ENCODE results near the gene TLL2. TPM values are rescaled to one million over a fixed set of nuclear protein-coding genes. Genes with fewer than 3 reads are reported as not detected.

The TLL2 gene
- total RNA-seq, 1 donor from 2014 or later, result 0.25 TPM

DNA sequence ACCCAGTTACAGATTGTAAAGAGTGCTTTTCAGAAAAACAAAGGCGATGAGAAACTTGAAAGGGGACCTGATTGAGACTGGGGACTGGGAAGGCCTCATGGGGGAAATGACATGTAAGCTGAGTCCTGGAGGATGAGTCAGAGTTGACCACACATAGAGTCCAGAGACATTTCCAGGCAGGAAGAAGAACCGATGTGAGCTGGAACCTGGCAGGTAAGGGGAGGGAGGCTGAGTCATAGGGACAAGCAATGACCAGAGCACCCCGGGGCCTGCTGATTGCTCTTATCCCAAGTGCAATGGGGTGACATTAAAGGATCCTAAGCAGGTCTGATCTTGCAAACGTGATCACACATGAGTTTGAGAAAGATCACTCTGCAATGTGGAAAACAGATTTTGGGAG is 11.7 kb downstream of the TLL2 start:
- Histone ChIP-seq H3K4me1 (no peaks in the 10 kb centered on the region), H3K36me3 (no peaks in the 10 kb centered on the region), H3K27me3 (no peaks in the 10 kb centered on the region), H3K27ac (no peak overlapping the region), H3K9me3 (no peaks in the 10 kb centered on the region), H3K4me3 (no peak overlapping the region)
- intact Hi-C loops (cut with DNase I), result no loop called here
- no peak for DNase-seq (ENCODE audit: extremely low spot score in 2 of 2)
- TF ChIP-seq CTCF (IDR thresholded peaks at IDR 0.05), result no peak
- TF ChIP-seq POLR2AphosphoS5 (IDR thresholded peaks at IDR 0.05; ENCODE audit: insufficient read depth in 1 of 2, low read depth in 1 of 2), result no peak
- no peak for TF ChIP-seq POLR2A (IDR thresholded peaks at IDR 0.05)

DNA sequence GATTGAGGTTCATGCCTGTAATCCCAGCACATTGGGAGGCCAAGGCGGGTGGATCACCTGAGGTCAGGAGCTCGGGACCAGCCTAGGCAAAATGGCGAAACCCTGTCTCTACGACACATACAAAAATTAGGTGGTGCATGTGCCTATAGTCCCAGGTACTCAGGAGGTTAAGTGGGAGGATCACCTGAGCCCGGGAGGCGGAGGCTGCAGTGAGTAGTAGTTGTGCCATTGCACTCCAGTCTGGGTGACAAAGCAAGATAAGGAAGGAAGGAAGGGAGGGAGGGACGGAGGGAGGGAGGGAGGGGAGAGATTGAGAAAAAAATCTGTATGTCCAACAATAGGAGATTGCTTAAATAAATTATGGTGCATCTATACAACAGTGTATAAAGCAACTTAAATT is 13.2 kb downstream of the TLL2 start:
- no peaks in the 10 kb centered on the region for H3K27me3 ChIP-seq
- no peak for DNase-seq (ENCODE audit: extremely low spot score in 2 of 2)
- no peaks in the 10 kb centered on the region for H3K36me3 ChIP-seq
- H3K4me3 ChIP-seq, result no peak overlapping the region
- no peaks in the 10 kb centered on the region for H3K4me1 ChIP-seq
- intact Hi-C loops (cut with DNase I), result no loop called here
- no peak overlapping the region for H3K27ac ChIP-seq
- no peaks in the 10 kb centered on the region for H3K9me3 ChIP-seq
- TF ChIP-seq CTCF (IDR thresholded peaks at IDR 0.05), result no peak
- no peak for TF ChIP-seq POLR2A (IDR thresholded peaks at IDR 0.05)
- no peak for TF ChIP-seq POLR2AphosphoS5 (IDR thresholded peaks at IDR 0.05; ENCODE audit: insufficient read depth in 1 of 2, low read depth in 1 of 2)

DNA sequence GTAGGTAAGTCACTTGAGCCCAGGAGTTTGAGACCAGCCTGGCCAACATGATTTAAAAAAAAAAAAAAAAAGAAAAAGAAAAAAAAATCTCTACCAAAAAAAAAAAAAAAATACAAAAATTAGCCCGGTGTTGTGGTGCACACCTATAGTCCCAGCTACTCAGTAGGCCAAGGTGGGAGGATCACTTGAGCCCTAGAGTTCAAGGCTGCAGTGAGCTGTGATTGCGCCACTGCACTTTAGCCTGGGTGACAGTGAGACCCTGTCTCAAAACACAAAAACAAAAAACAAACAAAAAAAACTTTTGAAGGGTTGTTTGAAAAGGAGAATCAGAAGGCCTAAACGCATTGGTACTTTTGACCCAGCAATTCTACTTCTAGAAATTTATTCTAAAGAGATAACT is 13.7 kb downstream of the TLL2 start:
- intact Hi-C loops (cut with DNase I), result no loop called here
- no peak overlapping the region for H3K27ac ChIP-seq
- DNase-seq (ENCODE audit: extremely low spot score in 2 of 2), result no peak

DNA sequence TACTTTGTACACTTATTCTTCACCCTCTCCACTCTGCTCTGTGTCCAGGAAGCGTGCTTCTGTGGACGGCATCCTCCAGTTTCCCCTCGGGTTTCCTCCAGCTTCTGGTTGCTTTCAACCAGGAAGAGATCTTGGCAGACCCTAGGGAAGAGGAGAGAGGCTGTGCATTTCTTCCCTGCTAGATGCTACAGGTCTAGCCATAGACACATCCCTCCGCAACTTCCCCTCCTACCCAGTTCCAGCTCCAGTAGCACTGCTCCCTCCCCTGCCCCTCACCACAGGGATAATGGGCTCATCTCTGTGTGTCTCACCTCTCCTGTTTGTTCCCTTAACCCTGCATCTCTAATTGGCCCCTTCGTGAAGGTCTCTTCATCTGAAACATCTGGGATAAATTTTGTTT is 16.3 kb downstream of the TLL2 start:
- TF ChIP-seq POLR2A (IDR thresholded peaks at IDR 0.05) (no peak), POLR2AphosphoS5 (IDR thresholded peaks at IDR 0.05; ENCODE audit: insufficient read depth in 1 of 2, low read depth in 1 of 2) (no peak), CTCF (IDR thresholded peaks at IDR 0.05) (no peak)
- intact Hi-C loops (cut with DNase I), result no loop called here
- no peaks in the 10 kb centered on the region for H3K36me3 ChIP-seq
- H3K4me3 ChIP-seq, result no peak overlapping the region
- H3K4me1 ChIP-seq, result no peaks in the 10 kb centered on the region
- DNase-seq (ENCODE audit: extremely low spot score in 2 of 2), result peak in 1 of 2 donors; percentile 52
- no peaks in the 10 kb centered on the region for H3K27me3 ChIP-seq
- no peak overlapping the region for H3K27ac ChIP-seq
- H3K9me3 ChIP-seq, result no peaks in the 10 kb centered on the region

More for the DNA sequence above, 13.7 kb downstream of the TLL2 start:
- Histone ChIP-seq H3K4me3 (no peak overlapping the region), H3K27me3 (no peaks in the 10 kb centered on the region), H3K36me3 (no peaks in the 10 kb centered on the region), H3K4me1 (no peaks in the 10 kb centered on the region), H3K9me3 (no peaks in the 10 kb centered on the region)
- TF ChIP-seq CTCF (IDR thresholded peaks at IDR 0.05) (no peak), POLR2AphosphoS5 (IDR thresholded peaks at IDR 0.05; ENCODE audit: insufficient read depth in 1 of 2, low read depth in 1 of 2) (no peak), POLR2A (IDR thresholded peaks at IDR 0.05) (no peak)

DNA sequence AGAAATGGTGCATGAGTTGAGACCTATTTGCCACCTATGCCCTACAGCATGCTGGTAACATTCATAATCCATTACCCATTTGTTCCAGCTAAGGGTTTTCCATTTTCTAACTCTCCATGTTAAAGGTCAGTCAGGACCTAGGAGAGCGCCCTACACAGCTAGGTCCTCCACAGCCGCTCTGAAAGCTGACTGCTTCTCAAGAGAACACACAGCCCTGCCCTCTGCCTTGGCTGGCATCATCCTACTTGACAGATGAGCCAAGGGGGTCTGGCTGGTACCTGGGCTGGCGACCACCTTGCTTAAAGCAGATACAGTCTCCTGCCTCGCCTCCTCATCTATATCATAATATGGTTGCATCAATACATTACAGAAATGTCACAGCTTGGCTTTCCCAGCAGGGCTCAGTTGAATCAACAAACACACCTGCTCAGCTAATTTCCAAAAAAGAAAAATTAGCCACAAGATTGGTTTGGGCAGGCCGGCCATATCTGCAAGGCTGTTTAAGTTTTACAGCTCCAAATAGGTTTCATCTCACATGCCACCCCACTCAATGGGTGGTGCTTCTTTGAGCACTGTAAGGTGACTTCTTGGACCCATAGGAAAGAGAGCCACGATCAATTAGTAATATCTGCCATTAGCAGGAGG is 17.3 kb downstream of the TLL2 start:
- intact Hi-C loops (cut with DNase I), result no loop called here
- peak; percentile 28 to 40 for DNase-seq (ENCODE audit: extremely low spot score in 2 of 2)
- Histone ChIP-seq H3K4me1 (no peaks in the 10 kb centered on the region), H3K27me3 (no peaks in the 10 kb centered on the region), H3K27ac (no peak overlapping the region), H3K9me3 (no peaks in the 10 kb centered on the region), H3K4me3 (no peak overlapping the region), H3K36me3 (no peaks in the 10 kb centered on the region)
- TF ChIP-seq CTCF (IDR thresholded peaks at IDR 0.05), result no peak
- no peak for TF ChIP-seq POLR2A (IDR thresholded peaks at IDR 0.05)
- TF ChIP-seq POLR2AphosphoS5 (IDR thresholded peaks at IDR 0.05; ENCODE audit: insufficient read depth in 1 of 2, low read depth in 1 of 2), result no peak
